H1 (cell line): Measurements from ENCODE around the gene NCAM1.

ENCODE experiments used
- CHD2 ChIP-seq: IDR thresholded peaks from 2 replicates; pipeline ENCODE4 v1.6.1; 2012; ENCODE audit warnings: low read length, improper control_type of control experiment
- EGR1 ChIP-seq: IDR thresholded peaks from 2 replicates; pipeline ENCODE4 v1.6.1; 2011; ENCODE audit warnings: low read depth, low read length, borderline replicate concordance
- EZH2 ChIP-seq: fragments of 200-600 bp; sonication (generic); IDR thresholded peaks from 2 replicates; pipeline ENCODE4 v1.7.1; 2012; ENCODE audit warnings: low read depth, mild to moderate bottlenecking, moderate library complexity, low read length, inconsistent platforms; ENCODE audit not compliant: severe bottlenecking
- HDAC2 ChIP-seq, 2 experiments: fragments of 300-600 bp in 1 of 2; sonication (generic) in 1 of 2; IDR thresholded peaks; 2 replicates each; pipeline ENCODE4 v1.6.1; 2011 to 2012; ENCODE audit warnings: low read depth in 2 of 2, low read length in 2 of 2, mild to moderate bottlenecking in 2 of 2, moderate library complexity in 2 of 2, borderline replicate concordance in 1 of 2, inconsistent platforms in 1 of 2
- JUND ChIP-seq: IDR thresholded peaks from 2 replicates; pipeline ENCODE4 v1.6.1; 2011; ENCODE audit warnings: mild to moderate bottlenecking, improper control_type of control experiment, low read length
- PHF8 ChIP-seq: fragments of 200-600 bp; sonication (generic); conservative IDR thresholded peaks from 2 replicates; pipeline ENCODE4 v1.7.1; 2012; ENCODE audit warnings: low read depth, mild to moderate bottlenecking, inconsistent platforms, low read length, moderate library complexity
- POLR2AphosphoS5 ChIP-seq: IDR thresholded peaks from 2 replicates; pipeline ENCODE4 v1.6.1; 2011; ENCODE audit warnings: low read depth, low read length
- SIN3A ChIP-seq, 2 experiments: IDR thresholded peaks in 1 of 2; conservative IDR thresholded peaks in 1 of 2; 2 replicates each; pipeline ENCODE4 v1.6.1; 2011 to 2012; ENCODE audit warnings: low read length in 2 of 2, improper control_type of control experiment in 1 of 2, low read depth in 1 of 2, mild to moderate bottlenecking in 1 of 2
- SIRT6 ChIP-seq: IDR thresholded peaks from one replicate; pipeline ENCODE4 v1.7.1; 2012; ENCODE audit warnings: low read length, inconsistent platforms
- TAF1 ChIP-seq: IDR thresholded peaks from 2 replicates; pipeline ENCODE4 v1.6.1; 2011; ENCODE audit warnings: mild to moderate bottlenecking, low read depth, low read length
- YY1 ChIP-seq: IDR thresholded peaks from 2 replicates; pipeline ENCODE4 v1.6.1; 2011; ENCODE audit warnings: low read depth, mild to moderate bottlenecking, low read length
- TF ChIP-seq, protein P1 (sequence below), 3 experiments: IDR thresholded peaks; 1 replicate in 2 of 3; 2 replicates in 1 of 3; pipeline versions ENCODE4 v1.5.1 to v1.6.1; 2011; ENCODE audit warnings: low read length in 3 of 3, mild to moderate bottlenecking in 3 of 3, inconsistent platforms in 2 of 3, low read depth in 1 of 3, moderate library complexity in 1 of 3; ENCODE audit not compliant: insufficient read depth in 1 of 3; ENCODE audit errors: control extremely low read depth in 1 of 3
- TF ChIP-seq, protein P2 (sequence below): IDR thresholded peaks from 2 replicates; pipeline ENCODE4 v1.6.1; 2012; ENCODE audit warnings: low read length, inconsistent platforms

GRCh38 chr11:112983887-112984286 is 22.7 kb downstream of the NCAM1 start:
- TF ChIP-seq EZH2 (no peak), POLR2AphosphoS5 (no peak), SIN3A (conservative IDR thresholded peaks at IDR 0.05 in 1 of 2, IDR thresholded peaks at IDR 0.05 in 1 of 2; ENCODE audit: low read depth in 1 of 2, low read length in 2 of 2) (no peak), PHF8 (no peak), YY1 (no peak), HDAC2 (IDR thresholded peaks at IDR 0.05; ENCODE audit: borderline replicate concordance in 1 of 2, low read depth in 2 of 2, low read length in 2 of 2) (no peak), TAF1 (no peak), CHD2 (no peak), EGR1 (no peak), JUND (no peak), SIRT6 (no peak)
- TF ChIP-seq, protein P1, sequence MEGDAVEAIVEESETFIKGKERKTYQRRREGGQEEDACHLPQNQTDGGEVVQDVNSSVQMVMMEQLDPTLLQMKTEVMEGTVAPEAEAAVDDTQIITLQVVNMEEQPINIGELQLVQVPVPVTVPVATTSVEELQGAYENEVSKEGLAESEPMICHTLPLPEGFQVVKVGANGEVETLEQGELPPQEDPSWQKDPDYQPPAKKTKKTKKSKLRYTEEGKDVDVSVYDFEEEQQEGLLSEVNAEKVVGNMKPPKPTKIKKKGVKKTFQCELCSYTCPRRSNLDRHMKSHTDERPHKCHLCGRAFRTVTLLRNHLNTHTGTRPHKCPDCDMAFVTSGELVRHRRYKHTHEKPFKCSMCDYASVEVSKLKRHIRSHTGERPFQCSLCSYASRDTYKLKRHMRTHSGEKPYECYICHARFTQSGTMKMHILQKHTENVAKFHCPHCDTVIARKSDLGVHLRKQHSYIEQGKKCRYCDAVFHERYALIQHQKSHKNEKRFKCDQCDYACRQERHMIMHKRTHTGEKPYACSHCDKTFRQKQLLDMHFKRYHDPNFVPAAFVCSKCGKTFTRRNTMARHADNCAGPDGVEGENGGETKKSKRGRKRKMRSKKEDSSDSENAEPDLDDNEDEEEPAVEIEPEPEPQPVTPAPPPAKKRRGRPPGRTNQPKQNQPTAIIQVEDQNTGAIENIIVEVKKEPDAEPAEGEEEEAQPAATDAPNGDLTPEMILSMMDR (IDR thresholded peaks at IDR 0.05; ENCODE audit: control extremely low read depth in 1 of 3, insufficient read depth in 1 of 3, low read depth in 1 of 3, low read length in 3 of 3): no peak
- TF ChIP-seq, protein P2, sequence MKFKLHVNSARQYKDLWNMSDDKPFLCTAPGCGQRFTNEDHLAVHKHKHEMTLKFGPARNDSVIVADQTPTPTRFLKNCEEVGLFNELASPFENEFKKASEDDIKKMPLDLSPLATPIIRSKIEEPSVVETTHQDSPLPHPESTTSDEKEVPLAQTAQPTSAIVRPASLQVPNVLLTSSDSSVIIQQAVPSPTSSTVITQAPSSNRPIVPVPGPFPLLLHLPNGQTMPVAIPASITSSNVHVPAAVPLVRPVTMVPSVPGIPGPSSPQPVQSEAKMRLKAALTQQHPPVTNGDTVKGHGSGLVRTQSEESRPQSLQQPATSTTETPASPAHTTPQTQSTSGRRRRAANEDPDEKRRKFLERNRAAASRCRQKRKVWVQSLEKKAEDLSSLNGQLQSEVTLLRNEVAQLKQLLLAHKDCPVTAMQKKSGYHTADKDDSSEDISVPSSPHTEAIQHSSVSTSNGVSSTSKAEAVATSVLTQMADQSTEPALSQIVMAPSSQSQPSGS: no peak
